Measurements from ENCODE around the gene COMTD1. TPM values are rescaled to one million over a fixed set of nuclear protein-coding genes. Genes with fewer than 3 reads are reported as not detected.
"Not testable (repeated sequence)": the region's sequence is repeated elsewhere in the genome, so short reads cannot be mapped to it uniquely, and the experiment has no call there.

COMTD1 gene
- total and polyA plus RNA-seq, 2 of the 13 experiments (the other 11 are each of a cell fraction or from before 2014, with no cell fraction given): 11.8 to 18.4 TPM

DNA sequence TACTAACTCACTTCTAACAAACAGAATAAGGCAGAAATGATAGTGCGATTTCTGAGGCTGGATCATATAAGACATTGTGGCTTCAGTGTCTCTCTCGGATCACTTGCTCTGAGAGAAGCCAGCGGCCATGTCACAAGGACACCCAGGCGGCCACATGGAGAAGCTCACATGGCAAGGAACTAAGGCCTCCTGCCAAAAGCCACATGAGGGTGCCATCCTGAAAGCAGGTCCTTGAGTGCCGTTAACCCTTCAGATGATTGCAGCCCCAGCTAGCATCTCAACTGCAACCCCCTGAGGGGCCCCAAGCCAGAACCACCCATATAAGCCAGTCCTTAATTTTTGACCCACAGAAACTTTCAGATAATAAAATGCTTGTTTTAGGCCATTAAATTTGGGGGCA lies 32.0 kb downstream of the COMTD1 start (continued):
- TF ChIP-seq, protein P1, sequence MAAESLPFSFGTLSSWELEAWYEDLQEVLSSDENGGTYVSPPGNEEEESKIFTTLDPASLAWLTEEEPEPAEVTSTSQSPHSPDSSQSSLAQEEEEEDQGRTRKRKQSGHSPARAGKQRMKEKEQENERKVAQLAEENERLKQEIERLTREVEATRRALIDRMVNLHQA (CRISPR knock-in tag; IDR thresholded peaks at IDR 0.05): no peak

DNA sequence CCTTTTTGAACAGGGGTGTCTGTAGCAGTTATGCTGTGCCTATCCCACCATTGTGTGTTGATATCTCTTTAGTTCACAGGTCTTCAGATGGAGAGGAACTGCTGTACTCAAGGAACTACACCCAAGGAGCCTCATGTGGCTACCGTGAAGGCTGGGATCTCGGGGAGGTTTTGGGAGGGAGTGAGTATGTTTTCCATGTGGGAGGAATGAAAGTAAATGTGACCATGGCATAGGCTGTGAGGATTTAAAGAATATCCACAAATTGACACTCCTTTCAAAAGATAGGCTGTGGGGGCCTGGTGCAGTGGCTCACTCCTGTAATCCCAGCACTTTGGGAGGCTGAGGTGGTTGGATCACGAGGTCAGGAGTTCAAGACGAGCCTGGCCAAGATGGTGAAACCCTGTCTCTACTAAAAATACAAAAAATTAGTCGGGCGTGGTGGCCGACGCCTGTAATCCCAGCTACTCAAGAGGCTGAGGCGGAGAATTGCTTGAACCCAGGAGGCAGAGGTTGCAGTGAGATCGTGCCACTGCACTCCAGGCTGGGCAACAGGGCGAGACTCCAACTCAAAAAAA lies 32.6 kb downstream of the COMTD1 start:
- H3K9me3 ChIP-seq (ENCODE audit: low read length); ATAC-seq; H3K79me2 ChIP-seq (ENCODE audit: insufficient read depth, low read length); H3K4me3 ChIP-seq (replicated peaks in 1 of 3; ENCODE audit: insufficient read depth in 1 of 3, low read depth in 2 of 3, low read length in 3 of 3); H3K27ac ChIP-seq (ENCODE audit: extremely low read length, insufficient read depth, low read length); H2AFZ ChIP-seq (ENCODE audit: low read length); intact Hi-C loops (cut with micrococcal nuclease; ENCODE audit: unreplicated experiment); H4K20me1 ChIP-seq (ENCODE audit: insufficient read depth, low read length); H3K27me3 ChIP-seq (ENCODE audit: control insufficient read depth in 1 of 2, insufficient read depth in 2 of 2, low read length in 2 of 2); DNase-seq (ENCODE audit: low spot score); H3K36me3 ChIP-seq (replicated peaks in 1 of 2; ENCODE audit: control insufficient read depth in 1 of 2, insufficient read depth in 2 of 2, low read length in 2 of 2); FAIRE-seq; BruUV-seq (replicated peaks); CTCF ChIA-PET (ENCODE audit: low intra/inter-chr PET ratio, low total read pairs); in situ Hi-C loops (cut with HindIII; ENCODE audit: extremely low pct_ligation_motif_present, low pct_unique_long_range_greater_than_20kb); H3K9ac ChIP-seq (ENCODE audit: insufficient read depth, low read depth, low read length): not testable (repeated sequence)
- H3K4me2 ChIP-seq (ENCODE audit: low read depth, low read length): 0 out of 2 replicates have a peak overlapping the region, but pooled peaks have one; percentile 14
- 78% methylated on average over 11 of the region's 11 CpGs for WGBS (ENCODE audit: low lambda C conversion rate)
- H3K4me1 ChIP-seq (ENCODE audit: insufficient read depth, low read length): peaks cover 36% of the 10 kb centered on the region
- POLR2A ChIA-PET: interaction anchor here (1.8 kb wide), 1 partner anchor 8 kb away, joined by 8 read pairs; the partner anchor contains the start of gene VDAC2

DNA sequence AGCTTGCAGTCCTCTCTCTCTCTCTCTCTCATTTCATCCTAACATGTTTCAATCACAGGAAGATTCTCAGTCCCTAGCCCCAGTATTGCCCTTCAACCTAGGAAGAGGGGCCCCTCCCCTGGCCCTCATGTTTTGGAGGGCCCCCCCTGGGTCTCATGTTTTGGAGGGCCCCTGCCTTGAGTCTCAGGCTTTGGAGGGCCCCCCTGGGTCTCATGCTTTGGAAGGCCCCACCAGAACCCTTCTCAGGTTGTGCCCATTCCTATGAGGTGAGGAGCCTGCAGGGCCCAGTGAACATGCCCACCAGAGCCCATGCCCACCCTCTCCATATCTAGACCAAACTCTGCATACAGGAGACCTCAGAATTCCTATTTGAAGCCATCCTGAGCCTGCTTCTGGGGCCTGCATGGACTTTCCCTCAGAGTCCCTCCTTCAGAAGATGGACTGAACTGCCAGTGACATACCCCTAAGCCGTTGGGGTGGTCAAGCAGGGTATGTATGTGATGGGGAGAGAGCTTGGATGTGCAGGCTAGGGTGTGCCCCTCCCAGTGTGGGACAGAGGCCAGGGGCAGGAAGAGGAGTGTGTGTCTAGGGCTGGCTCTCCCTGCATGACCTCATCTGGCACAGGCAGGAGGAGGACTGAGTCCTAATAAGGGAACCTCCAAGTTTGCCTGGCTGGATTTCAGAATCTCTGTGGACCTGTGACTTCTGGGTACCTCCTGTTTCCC lies 33.3 kb downstream of the COMTD1 start:
- H3K79me2 ChIP-seq (ENCODE audit: insufficient read depth, low read length): no peaks in the 10 kb centered on the region
- H3K4me2 ChIP-seq (ENCODE audit: low read depth, low read length): 0 out of 2 replicates have a peak overlapping the region, but pooled peaks have one; percentile 14
- no peaks in the 10 kb centered on the region for H4K20me1 ChIP-seq (ENCODE audit: insufficient read depth, low read length)
- intact Hi-C loops (cut with micrococcal nuclease; ENCODE audit: unreplicated experiment) (no loop called here), in situ Hi-C loops (cut with HindIII; ENCODE audit: extremely low pct_ligation_motif_present, low pct_unique_long_range_greater_than_20kb) (no loop called here)
- ChIA-PET POLR2A (interaction anchor here (1.8 to 2.2 kb wide), 2 partner anchors 9 to 14 kb away, joined by 8 to 9 read pairs; partner anchors contain the start of gene VDAC2), CTCF (ENCODE audit: low intra/inter-chr PET ratio, low total read pairs) (no interaction called here)
- no TSS peak for BruUV-seq (replicated peaks)
- no peak overlapping the region for H3K27ac ChIP-seq (ENCODE audit: extremely low read length, insufficient read depth, low read length)
- TF ChIP-seq RXRB (CRISPR knock-in tag; IDR thresholded peaks at IDR 0.05; ENCODE audit: borderline replicate concordance) (0 out of 2 replicates have a peak, but pooled peaks have one; percentile 15), ZNF552 (CRISPR knock-in tag; IDR thresholded peaks at IDR 0.05; ENCODE audit: borderline replicate concordance) (no peak)
- TF ChIP-seq, protein P2, sequence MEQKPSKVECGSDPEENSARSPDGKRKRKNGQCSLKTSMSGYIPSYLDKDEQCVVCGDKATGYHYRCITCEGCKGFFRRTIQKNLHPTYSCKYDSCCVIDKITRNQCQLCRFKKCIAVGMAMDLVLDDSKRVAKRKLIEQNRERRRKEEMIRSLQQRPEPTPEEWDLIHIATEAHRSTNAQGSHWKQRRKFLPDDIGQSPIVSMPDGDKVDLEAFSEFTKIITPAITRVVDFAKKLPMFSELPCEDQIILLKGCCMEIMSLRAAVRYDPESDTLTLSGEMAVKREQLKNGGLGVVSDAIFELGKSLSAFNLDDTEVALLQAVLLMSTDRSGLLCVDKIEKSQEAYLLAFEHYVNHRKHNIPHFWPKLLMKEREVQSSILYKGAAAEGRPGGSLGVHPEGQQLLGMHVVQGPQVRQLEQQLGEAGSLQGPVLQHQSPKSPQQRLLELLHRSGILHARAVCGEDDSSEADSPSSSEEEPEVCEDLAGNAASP (CRISPR knock-in tag; IDR thresholded peaks at IDR 0.05; ENCODE audit: borderline replicate concordance): peak; percentile 25; the same call in 1 of the 2 replicates
- H3K27me3 ChIP-seq (ENCODE audit: control insufficient read depth in 1 of 2, insufficient read depth in 2 of 2, low read length in 2 of 2): no peaks in the 10 kb centered on the region
- H3K4me3 ChIP-seq (replicated peaks in 1 of 3; ENCODE audit: insufficient read depth in 1 of 3, low read depth in 2 of 3, low read length in 3 of 3): no peak overlapping the region
- no peak overlapping the region for H3K9ac ChIP-seq (ENCODE audit: insufficient read depth, low read depth, low read length)
- no peaks in the 10 kb centered on the region for H3K9me3 ChIP-seq (ENCODE audit: low read length)
- H3K36me3 ChIP-seq (replicated peaks in 1 of 2; ENCODE audit: control insufficient read depth in 1 of 2, insufficient read depth in 2 of 2, low read length in 2 of 2): no peaks in the 10 kb centered on the region
- H3K4me1 ChIP-seq (ENCODE audit: insufficient read depth, low read length): peaks cover 29% of the 10 kb centered on the region
- ATAC-seq (peak; percentile 86), FAIRE-seq (no peak), DNase-seq (ENCODE audit: low spot score) (peak; percentile 41)
- H2AFZ ChIP-seq (ENCODE audit: low read length): no peak overlapping the region
- WGBS (ENCODE audit: low lambda C conversion rate): 0% methylated on average over 1 of the region's 1 CpG
